SK-N-SH (cell line): Measurements from ENCODE around the gene CREB5. TPM values are rescaled to one million over a fixed set of nuclear protein-coding genes. Genes with fewer than 3 reads are reported as not detected.

Experiments
- CTCF ChIA-PET: fragments of 300-600, 350-600 bp; formaldehyde crosslinking; extraction: SDS; loops from one replicate; lab custom pipeline; 2021; lab: Yijun Ruan, JAX
- POLR2A ChIA-PET: fragments of 350-600 bp; sonication (Branson Sonifier 250); formaldehyde crosslinking; extraction: SDS; loops from one replicate; lab custom pipeline; 2020; ENCODE audit warnings: antibody characterized with exemption, inconsistent platforms; lab: Yijun Ruan, JAX
- DNase-seq: peaks from one replicate; pipeline ENCODE4 v3.0.0; 2012
- H2AFZ ChIP-seq: fragments of 200-600 bp; sonication (generic); 2 replicates; pipeline ENCODE4 v1.8.1; 2016; ENCODE audit warnings: antibody characterized with exemption, mild to moderate bottlenecking, low read depth
- H3F3A ChIP-seq: fragments of 200-600 bp; sonication (generic); replicated peaks from 2 replicates; pipeline ENCODE3; 2016; ENCODE audit warnings: antibody characterized with exemption, mild to moderate bottlenecking; ENCODE audit not compliant: insufficient read depth
- H3K27ac ChIP-seq, 2 experiments: fragments of 200-500 bp in 1 of 2; fragments of 200-600 bp in 1 of 2; sonication (Bioruptor generic) in 1 of 2; sonication (generic), shearing (Covaris generic) in 1 of 2; 2 replicates each; pipeline versions ENCODE4 v1.5.1 to v1.6.1; 2014 to 2016; ENCODE audit warnings: low read depth in 2 of 2, inconsistent platforms in 1 of 2, low read length in 1 of 2, mild to moderate bottlenecking in 1 of 2, mixed read lengths in 1 of 2
- H3K27me3 ChIP-seq: fragments of 200-600 bp; sonication (generic), shearing (Covaris generic); 2 replicates; pipeline ENCODE4 v1.6.1; 2016; ENCODE audit warnings: mixed run types; ENCODE audit not compliant: insufficient read depth
- H3K36me3 ChIP-seq, 2 experiments: fragments of 200-500 bp in 1 of 2; fragments of 200-600 bp in 1 of 2; sonication (Bioruptor generic) in 1 of 2; sonication (generic) in 1 of 2; replicated peaks in 1 of 2; 2 replicates each; pipeline versions ENCODE3 to v1.5.1; 2014 to 2016; ENCODE audit warnings: low read length in 1 of 2, mild to moderate bottlenecking in 1 of 2; ENCODE audit not compliant: insufficient read depth in 2 of 2, control insufficient read depth in 1 of 2
- H3K4me1 ChIP-seq, 2 experiments: fragments of 200-500 bp in 1 of 2; fragments of 200-600 bp in 1 of 2; sonication (Bioruptor generic) in 1 of 2; sonication (generic), shearing (Covaris generic) in 1 of 2; 2 replicates each; pipeline versions ENCODE4 v1.5.1 to v1.6.1; 2014 to 2016; ENCODE audit warnings: low read depth in 1 of 2, low read length in 1 of 2, mixed run types in 1 of 2; ENCODE audit not compliant: insufficient read depth in 2 of 2, control insufficient read depth in 1 of 2
- H3K4me2 ChIP-seq: fragments of 200-600 bp; sonication (generic), shearing (Covaris generic); 2 replicates; pipeline ENCODE4 v1.6.1; 2017; ENCODE audit warnings: mixed run types
- H3K4me3 ChIP-seq, 2 experiments: fragments of 200-500 bp in 1 of 2; fragments of 200-600 bp in 1 of 2; sonication (Bioruptor generic) in 1 of 2; sonication (generic), shearing (Covaris generic) in 1 of 2; 2 replicates each; pipeline versions ENCODE4 v1.5.1 to v1.8.1; 2014 to 2016; ENCODE audit warnings: low read depth in 2 of 2, inconsistent platforms in 1 of 2, low read length in 1 of 2, mild to moderate bottlenecking in 1 of 2, mixed read lengths in 1 of 2, moderate library complexity in 1 of 2
- H3K79me2 ChIP-seq: fragments of 200-600 bp; sonication (generic); 2 replicates; pipeline ENCODE4 v1.8.1; 2017; ENCODE audit warnings: mild to moderate bottlenecking; ENCODE audit not compliant: insufficient read depth
- H3K9ac ChIP-seq: fragments of 200-600 bp; sonication (generic); 2 replicates; pipeline ENCODE4 v1.6.1; 2017; ENCODE audit warnings: mixed run types
- H3K9me2 ChIP-seq: fragments of 200-600 bp; sonication (generic); 2 replicates; pipeline ENCODE4 v1.6.1; 2017; ENCODE audit warnings: mixed run types
- H3K9me3 ChIP-seq: fragments of 200-600 bp; sonication (generic); 2 replicates; pipeline ENCODE4 v1.6.1; 2017; ENCODE audit warnings: mixed run types, mild to moderate bottlenecking, moderate library complexity
- H4K20me1 ChIP-seq: fragments of 200-600 bp; sonication (generic); 2 replicates; pipeline ENCODE4 v1.6.1; 2017; ENCODE audit warnings: mild to moderate bottlenecking, mixed run types; ENCODE audit not compliant: insufficient read depth
- EP300 ChIP-seq, 2 experiments: IDR thresholded peaks; 2 replicates each; pipeline versions ENCODE4 v1.4.0 to v1.6.1; 2012; ENCODE audit warnings: borderline replicate concordance in 1 of 2, low read depth in 1 of 2, low read length in 1 of 2
- FOSL2 ChIP-seq: IDR thresholded peaks from 2 replicates; pipeline ENCODE4 v1.4.0; 2012; ENCODE audit warnings: low read depth, mild to moderate bottlenecking, moderate library complexity, borderline replicate concordance
- JUND ChIP-seq: IDR thresholded peaks from 2 replicates; pipeline ENCODE4 v1.4.0; 2012
- MXI1 ChIP-seq: IDR thresholded peaks from 2 replicates; pipeline ENCODE4 v1.6.1; 2012; ENCODE audit warnings: mild to moderate bottlenecking, low read depth, low read length, improper control_type of control experiment
- RAD21 ChIP-seq: IDR thresholded peaks from 2 replicates; pipeline ENCODE4 v1.6.1; 2012; ENCODE audit warnings: mild to moderate bottlenecking, low read length
- RCOR1 ChIP-seq: fragments of 150-350 bp; IDR thresholded peaks from 2 replicates; pipeline ENCODE4 v1.6.1; 2017; ENCODE audit warnings: antibody characterized with exemption, low read length
- RFX5 ChIP-seq: IDR thresholded peaks from 2 replicates; pipeline ENCODE4 v1.6.1; 2012; ENCODE audit warnings: mild to moderate bottlenecking, improper control_type of control experiment, low read length
- SMC3 ChIP-seq: IDR thresholded peaks from 2 replicates; pipeline ENCODE4 v1.6.1; 2012; ENCODE audit warnings: low read depth, low read length, improper control_type of control experiment
- TAF1 ChIP-seq: IDR thresholded peaks from 2 replicates; pipeline ENCODE4 v1.6.1; 2012; ENCODE audit warnings: low read depth, mild to moderate bottlenecking, low read length, moderate library complexity, borderline replicate concordance
- YY1 ChIP-seq: IDR thresholded peaks from 2 replicates; pipeline ENCODE4 v1.4.0; 2012; ENCODE audit warnings: low read depth, mild to moderate bottlenecking
- WGBS: methylation state at CpG from one replicate; pipeline ENCODE4 v1.1.6; 2017; ENCODE audit warnings: low lambda C conversion rate; 5-methylcytosine and 5-hydroxymethylcytosine counted together
- polyA plus RNA-seq, 3 experiments: library from polyadenylated mRNA; depleted of rRNA; stranded (reverse); fragments of >200 nt; gene quantifications; 2 replicates each; pipeline ENCODE4 v1.2.3, GENCODE V29; 2012
- TF ChIP-seq, protein P1 (sequence below): IDR thresholded peaks from 2 replicates; pipeline ENCODE4; 2012
- TF ChIP-seq, protein P2 (sequence below): fragments of 200-600 bp; sonication (generic); IDR thresholded peaks from 2 replicates; pipeline ENCODE4 v1.6.1; 2017; ENCODE audit warnings: antibody characterized with exemption, mild to moderate bottlenecking, moderate library complexity
- TF ChIP-seq, protein P3 (sequence below): IDR thresholded peaks from 2 replicates; pipeline ENCODE4 v1.6.1; 2012; ENCODE audit warnings: mild to moderate bottlenecking, low read depth, low read length, moderate library complexity

Gene CREB5
- polyA plus RNA-seq, 1 of the 3 experiments (the other 2 are of a cell fraction) = 19.3 TPM

DNA sequence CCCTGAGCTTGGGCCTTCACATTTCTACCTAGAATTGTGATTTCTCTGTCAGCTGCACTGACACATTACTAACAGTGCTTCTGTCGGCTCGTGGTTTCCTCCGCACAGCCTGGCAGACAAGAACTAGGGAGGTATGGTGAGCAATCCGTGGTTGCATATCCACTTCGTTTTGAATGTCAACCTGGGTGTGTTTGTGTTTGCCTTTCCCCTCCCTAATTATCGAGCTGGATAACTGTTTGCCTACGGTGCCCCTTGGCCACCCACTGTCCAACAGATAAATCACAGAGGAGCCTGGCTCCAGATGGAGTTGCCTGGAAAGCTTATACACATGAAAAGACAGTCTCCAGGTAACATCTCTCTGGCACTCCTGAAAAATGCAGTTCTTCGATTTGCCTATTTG lies 317.0 kb downstream of the CREB5 start (continued):
- TF ChIP-seq JUND = no peak
- no peak for TF ChIP-seq EP300 (IDR thresholded peaks at IDR 0.05; ENCODE audit: borderline replicate concordance in 1 of 2, low read depth in 1 of 2, low read length in 1 of 2)
- no peak for TF ChIP-seq MXI1
- TF ChIP-seq YY1 = no peak
- no peak for TF ChIP-seq FOSL2
- no peak for TF ChIP-seq RCOR1
- TF ChIP-seq RFX5 = no peak
- TF ChIP-seq, protein P1, sequence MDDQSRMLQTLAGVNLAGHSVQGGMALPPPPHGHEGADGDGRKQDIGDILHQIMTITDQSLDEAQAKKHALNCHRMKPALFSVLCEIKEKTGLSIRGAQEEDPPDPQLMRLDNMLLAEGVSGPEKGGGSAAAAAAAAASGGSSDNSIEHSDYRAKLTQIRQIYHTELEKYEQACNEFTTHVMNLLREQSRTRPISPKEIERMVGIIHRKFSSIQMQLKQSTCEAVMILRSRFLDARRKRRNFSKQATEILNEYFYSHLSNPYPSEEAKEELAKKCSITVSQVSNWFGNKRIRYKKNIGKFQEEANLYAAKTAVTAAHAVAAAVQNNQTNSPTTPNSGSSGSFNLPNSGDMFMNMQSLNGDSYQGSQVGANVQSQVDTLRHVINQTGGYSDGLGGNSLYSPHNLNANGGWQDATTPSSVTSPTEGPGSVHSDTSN = no peak

DNA sequence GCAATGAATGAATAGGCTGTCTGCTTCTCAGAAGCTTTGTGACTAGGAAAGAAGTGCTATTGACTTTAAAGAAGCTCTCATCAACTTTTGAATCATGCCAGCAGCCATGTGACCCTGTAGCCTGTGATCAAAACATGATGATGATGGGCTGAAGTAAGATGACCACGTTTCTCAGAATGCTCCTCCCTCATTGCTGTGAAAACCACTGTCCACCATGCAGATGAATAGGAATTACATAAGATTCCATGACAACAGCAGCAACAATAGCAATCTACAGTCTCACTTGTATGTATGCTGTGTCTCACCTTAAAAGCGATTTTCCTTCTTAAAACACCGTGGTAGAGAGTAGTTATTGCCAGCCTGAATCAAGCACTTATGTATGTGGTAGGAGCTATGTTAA lies 317.4 kb downstream of the CREB5 start:
- no peak for DNase-seq
- no peaks in the 10 kb centered on the region for H4K20me1 ChIP-seq
- CTCF ChIA-PET = interaction anchor here (0.6 to 1.4 kb wide), 5 partner anchors 8 to 347 kb away, joined by 3 to 4 read pairs (median 3); no protein-coding TSS in a partner anchor
- TF ChIP-seq SMC3 (no peak), RAD21 (no peak), TAF1 (no peak), YY1 (no peak)
- TF ChIP-seq, protein P2, sequence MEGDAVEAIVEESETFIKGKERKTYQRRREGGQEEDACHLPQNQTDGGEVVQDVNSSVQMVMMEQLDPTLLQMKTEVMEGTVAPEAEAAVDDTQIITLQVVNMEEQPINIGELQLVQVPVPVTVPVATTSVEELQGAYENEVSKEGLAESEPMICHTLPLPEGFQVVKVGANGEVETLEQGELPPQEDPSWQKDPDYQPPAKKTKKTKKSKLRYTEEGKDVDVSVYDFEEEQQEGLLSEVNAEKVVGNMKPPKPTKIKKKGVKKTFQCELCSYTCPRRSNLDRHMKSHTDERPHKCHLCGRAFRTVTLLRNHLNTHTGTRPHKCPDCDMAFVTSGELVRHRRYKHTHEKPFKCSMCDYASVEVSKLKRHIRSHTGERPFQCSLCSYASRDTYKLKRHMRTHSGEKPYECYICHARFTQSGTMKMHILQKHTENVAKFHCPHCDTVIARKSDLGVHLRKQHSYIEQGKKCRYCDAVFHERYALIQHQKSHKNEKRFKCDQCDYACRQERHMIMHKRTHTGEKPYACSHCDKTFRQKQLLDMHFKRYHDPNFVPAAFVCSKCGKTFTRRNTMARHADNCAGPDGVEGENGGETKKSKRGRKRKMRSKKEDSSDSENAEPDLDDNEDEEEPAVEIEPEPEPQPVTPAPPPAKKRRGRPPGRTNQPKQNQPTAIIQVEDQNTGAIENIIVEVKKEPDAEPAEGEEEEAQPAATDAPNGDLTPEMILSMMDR = no peak
- TF ChIP-seq, protein P3, sequence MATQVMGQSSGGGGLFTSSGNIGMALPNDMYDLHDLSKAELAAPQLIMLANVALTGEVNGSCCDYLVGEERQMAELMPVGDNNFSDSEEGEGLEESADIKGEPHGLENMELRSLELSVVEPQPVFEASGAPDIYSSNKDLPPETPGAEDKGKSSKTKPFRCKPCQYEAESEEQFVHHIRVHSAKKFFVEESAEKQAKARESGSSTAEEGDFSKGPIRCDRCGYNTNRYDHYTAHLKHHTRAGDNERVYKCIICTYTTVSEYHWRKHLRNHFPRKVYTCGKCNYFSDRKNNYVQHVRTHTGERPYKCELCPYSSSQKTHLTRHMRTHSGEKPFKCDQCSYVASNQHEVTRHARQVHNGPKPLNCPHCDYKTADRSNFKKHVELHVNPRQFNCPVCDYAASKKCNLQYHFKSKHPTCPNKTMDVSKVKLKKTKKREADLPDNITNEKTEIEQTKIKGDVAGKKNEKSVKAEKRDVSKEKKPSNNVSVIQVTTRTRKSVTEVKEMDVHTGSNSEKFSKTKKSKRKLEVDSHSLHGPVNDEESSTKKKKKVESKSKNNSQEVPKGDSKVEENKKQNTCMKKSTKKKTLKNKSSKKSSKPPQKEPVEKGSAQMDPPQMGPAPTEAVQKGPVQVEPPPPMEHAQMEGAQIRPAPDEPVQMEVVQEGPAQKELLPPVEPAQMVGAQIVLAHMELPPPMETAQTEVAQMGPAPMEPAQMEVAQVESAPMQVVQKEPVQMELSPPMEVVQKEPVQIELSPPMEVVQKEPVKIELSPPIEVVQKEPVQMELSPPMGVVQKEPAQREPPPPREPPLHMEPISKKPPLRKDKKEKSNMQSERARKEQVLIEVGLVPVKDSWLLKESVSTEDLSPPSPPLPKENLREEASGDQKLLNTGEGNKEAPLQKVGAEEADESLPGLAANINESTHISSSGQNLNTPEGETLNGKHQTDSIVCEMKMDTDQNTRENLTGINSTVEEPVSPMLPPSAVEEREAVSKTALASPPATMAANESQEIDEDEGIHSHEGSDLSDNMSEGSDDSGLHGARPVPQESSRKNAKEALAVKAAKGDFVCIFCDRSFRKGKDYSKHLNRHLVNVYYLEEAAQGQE = no peak
- no peaks in the 10 kb centered on the region; the same call in 1 of the 2 replicates for H3K79me2 ChIP-seq
- H3K9ac ChIP-seq = no peak overlapping the region
- no peak overlapping the region for H3K27ac ChIP-seq
- no peaks in the 10 kb centered on the region for H3F3A ChIP-seq
- peaks cover 0 to 4% of the 10 kb centered on the region in 2 experiments for H3K36me3 ChIP-seq
- H3K27me3 ChIP-seq = no peaks in the 10 kb centered on the region
- H2AFZ ChIP-seq = no peak overlapping the region
- no peak overlapping the region for H3K4me2 ChIP-seq
- no peak overlapping the region for H3K4me3 ChIP-seq
- 88% methylated on average over 3 of the region's 3 CpGs for WGBS
- peaks cover 5 to 7% of the 10 kb centered on the region in 2 experiments for H3K4me1 ChIP-seq
- H3K9me3 ChIP-seq = no peaks in the 10 kb centered on the region
- POLR2A ChIA-PET = interaction anchor here (0.6 kb wide), 1 partner anchor 956 kb away, joined by 3 read pairs; no protein-coding TSS in a partner anchor
- no peaks in the 10 kb centered on the region for H3K9me2 ChIP-seq
